ENCODE results near the gene EGLN1.

Gene EGLN1

DNA sequence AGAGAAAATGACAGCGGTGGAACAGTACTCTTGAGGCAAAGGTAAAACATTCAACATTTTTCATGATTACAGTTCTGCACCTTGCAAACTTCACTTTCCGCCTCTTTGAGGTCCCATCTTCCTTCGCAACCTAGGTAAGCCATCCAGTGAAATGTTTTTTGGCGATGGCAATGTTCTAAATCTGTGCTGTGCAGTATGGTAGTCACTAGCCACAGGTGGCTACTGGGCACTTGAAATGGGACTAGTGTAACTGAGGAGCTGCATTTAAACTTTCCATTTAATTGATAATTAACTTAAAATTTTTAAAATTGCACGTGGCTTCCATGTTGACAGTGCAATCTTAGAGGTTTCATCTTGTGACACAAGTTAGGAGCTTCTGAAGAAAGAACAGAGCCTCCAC, 97.4 kb downstream of the EGLN1 start:
- no peak for DNase-seq

DNA sequence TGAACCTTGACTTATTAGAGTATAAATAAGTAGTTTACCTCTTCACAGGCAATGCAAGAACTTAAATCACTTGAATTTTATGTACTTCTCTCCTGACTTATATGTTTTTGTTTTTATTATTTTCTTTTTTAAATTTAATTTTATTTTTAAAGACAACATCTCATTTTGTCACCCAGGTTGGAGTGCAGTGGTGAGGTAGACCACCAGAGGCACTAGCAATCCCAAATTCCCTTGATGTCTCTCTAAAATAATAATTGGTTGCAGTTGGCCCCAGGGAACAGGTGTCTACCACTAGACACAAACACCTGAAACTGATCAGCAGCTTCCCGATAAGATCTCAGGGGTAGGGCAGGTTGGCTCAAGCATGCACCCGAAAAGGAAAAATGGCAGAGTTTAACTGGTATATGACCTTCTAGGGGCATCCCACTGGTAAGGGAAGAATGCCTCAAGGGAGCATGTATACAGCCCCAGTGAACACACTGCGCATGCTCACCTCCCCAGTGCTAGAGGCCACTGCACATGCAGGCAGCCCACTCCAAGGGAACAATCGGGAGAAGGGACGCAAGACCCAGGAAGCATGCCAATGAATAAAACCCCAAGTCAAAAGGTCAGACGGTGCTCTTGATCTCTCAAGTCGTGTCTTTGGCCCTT, 99.1 kb downstream of the EGLN1 start:
- no peak for DNase-seq

DNA sequence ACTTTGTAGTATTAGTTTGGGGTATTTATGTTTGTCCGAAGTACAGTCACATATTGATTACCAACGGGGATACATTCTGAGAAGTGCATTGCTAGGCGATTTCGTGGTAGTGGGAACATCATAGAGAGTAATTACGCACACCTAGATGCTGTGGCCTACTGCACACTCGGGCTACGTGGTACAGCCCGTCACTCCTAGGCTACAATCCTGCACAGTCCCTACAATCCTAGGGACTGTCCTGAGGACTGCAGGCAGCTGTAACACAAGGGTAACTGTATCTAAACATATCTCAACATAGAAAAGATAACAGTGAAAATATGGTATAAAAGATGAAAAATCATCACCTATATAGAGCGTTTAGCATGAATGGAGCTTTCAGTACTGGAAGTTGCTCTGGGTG, 103.0 kb downstream of the EGLN1 start:
- DNase-seq, result no peak

DNA sequence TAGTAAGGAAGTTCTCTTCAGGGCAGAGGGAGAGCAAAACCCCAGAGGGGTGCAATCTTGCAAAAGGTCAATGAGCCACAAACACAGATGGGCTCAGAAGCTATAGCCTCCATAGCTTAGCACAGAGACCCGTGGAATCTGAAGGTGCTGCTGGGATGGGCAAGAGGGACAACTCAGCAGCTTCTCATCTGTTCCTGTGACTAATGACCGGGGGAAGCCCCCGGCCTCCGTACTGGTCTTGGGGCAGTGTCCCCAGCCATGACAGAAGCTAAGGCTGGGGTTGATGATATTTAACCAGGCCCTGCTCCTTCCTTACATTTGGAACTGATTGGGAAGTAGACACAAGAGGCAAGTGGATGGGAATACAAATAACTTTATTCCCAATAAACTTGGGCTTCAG, 103.5 kb downstream of the EGLN1 start:
- DNase-seq, result no peak

DNA sequence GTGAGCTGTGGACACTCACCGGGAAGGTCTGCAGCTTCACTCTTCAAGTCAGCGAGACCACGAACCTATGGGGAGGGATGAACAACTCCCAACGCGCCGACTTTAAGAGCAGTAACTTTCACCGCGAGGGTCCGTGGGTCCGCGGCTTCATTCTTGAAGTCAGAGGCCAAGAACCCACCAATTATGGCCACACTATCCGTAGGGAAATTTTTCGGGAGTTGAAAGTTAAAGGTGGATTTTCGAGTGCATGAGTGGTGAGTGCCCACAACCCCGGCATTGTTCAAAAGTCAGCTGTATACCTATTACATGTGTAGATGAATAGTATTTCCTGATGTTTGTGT, 104.1 kb downstream of the EGLN1 start:
- no peak for DNase-seq

DNA sequence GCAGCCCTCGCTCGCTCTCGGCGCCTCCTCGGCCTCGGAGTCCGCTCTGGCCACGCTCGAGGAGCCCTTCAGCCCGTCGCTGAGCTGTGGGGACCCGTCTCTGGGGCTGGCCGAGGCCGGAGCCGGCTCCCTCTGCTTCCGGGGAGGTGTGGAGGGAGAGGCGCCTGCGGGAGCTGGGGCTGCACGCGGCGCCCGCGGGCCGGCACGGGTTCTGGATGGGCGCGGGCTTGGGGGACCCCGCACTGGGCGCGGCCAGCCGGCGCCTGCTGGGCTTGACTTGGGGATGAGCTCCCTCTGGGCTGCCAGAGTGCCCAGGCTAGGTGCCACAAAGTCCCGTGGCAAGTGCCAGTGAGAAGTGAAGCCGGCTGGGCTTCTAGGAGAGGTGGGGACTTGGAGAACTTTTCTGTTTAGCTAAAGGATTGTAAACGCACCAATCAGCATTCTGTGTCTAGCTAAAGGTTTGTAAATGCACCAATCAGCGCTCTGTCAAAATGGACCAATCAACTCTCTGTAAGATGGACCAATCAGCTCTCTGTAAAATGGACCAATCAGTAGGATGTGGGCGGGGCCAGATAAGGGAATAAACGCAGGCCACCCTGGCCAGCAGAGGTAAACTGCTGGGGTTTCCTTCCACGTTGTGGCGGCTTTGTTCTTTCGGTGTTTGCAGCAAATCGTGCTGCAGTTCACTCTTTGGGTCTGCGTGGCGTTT, 104.6 kb downstream of the EGLN1 start:
- DNase-seq, result no peak

DNA sequence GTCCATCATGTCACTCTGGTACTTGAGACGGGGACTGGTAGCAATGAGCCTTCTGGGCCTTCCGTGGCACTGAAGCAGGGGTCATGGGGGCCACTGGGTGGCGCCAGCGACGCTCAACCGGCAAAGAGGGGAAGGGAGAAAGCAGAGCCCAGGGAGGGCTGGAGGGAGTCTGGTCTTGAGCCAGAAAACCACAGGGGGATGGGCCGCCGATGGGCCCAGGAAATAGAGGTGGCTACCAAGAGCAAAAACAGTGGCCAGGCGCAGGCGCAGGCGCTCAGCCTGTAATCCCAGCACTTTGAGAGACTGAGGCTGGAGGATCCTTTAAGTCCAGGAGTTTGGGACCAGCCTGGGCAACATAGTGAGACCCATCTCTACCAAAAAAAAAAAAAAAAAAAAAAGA, 106.2 kb downstream of the EGLN1 start:
- DNase-seq, result no peak

Measured in hippocampal formation (tissue), 2 donors.